NCI-H2171 (cell line): Measurements from ENCODE around the gene CLTC.

Source experiments
- DNase-seq: peaks from one replicate; lab custom pipeline; 2025; lab: John Stamatoyannopoulos, UW

Gene CLTC

GRCh38 chr17:59684967-59685366, 65.3 kb downstream of the CLTC start:
- DNase-seq = no peak

- no peak for DNase-seq
Observed at GRCh38 chr17:59688008-59688407, 68.3 kb downstream of the CLTC start.

GRCh38 chr17:59688496-59688895, 68.8 kb downstream of the CLTC start:
- DNase-seq = no peak

- no peak for DNase-seq
Observed at GRCh38 chr17:59693582-59693981, 73.9 kb downstream of the CLTC start.

GRCh38 chr17:59694344-59694743, 74.6 kb downstream of the CLTC start:
- DNase-seq = no peak

- DNase-seq = no peak
Observed at GRCh38 chr17:59695945-59696681, 76.4 kb downstream of the CLTC start.

- DNase-seq = no peak
Observed at GRCh38 chr17:59696682-59697277, 77.1 kb downstream of the CLTC start.

- DNase-seq = no peak
Observed at GRCh38 chr17:59698143-59698542, 78.4 kb downstream of the CLTC start.

GRCh38 chr17:59699218-59699617, 79.5 kb downstream of the CLTC start:
- DNase-seq = no peak

GRCh38 chr17:59699786-59700185, 80.1 kb downstream of the CLTC start:
- DNase-seq = no peak

- no peak for DNase-seq
Observed at GRCh38 chr17:59702304-59702703, 82.6 kb downstream of the CLTC start.

- DNase-seq = peak; percentile 99
Observed at GRCh38 chr17:59707149-59707970, 87.7 kb downstream of the CLTC start, which contains the start of the genes PTRH2 and VMP1. PTRH2 (minus strand) TSS chr17:59707430; CDS start chr17:59697978, 9,452 bp downstream. VMP1 (plus strand) TSS chr17:59707654; CDS start chr17:59731447, 23,793 bp downstream.

- no peak for DNase-seq
Observed at GRCh38 chr17:59707971-59708430, 88.3 kb downstream of the CLTC start.

- DNase-seq = no peak
Observed at GRCh38 chr17:59711936-59712335, 92.2 kb downstream of the CLTC start.

- no peak for DNase-seq
Observed at GRCh38 chr17:59712862-59713261, 93.2 kb downstream of the CLTC start.

GRCh38 chr17:59714255-59714654, 94.6 kb downstream of the CLTC start:
- DNase-seq = no peak

GRCh38 chr17:59716427-59716826, 96.7 kb downstream of the CLTC start:
- no peak for DNase-seq

GRCh38 chr17:59719526-59719925, 99.8 kb downstream of the CLTC start:
- no peak for DNase-seq

- no peak for DNase-seq
Observed at GRCh38 chr17:59722623-59723022, 102.9 kb downstream of the CLTC start.

GRCh38 chr17:59723041-59723440, 103.3 kb downstream of the CLTC start:
- DNase-seq = no peak

- DNase-seq = no peak
Observed at GRCh38 chr17:59723607-59724006, 103.9 kb downstream of the CLTC start.

GRCh38 chr17:59725691-59726090, 106.0 kb downstream of the CLTC start:
- DNase-seq = no peak
